Measurements from ENCODE around the gene CTSF. TPM values are rescaled to one million over a fixed set of nuclear protein-coding genes. Genes with fewer than 3 reads are reported as not detected.
"Not testable (repeated sequence)": the region's sequence is repeated elsewhere in the genome, so short reads cannot be mapped to it uniquely, and the experiment has no call there.

The CTSF gene
- polyA plus RNA-seq, 1 donor (not counting 4 experiments of a cell fraction or from before 2014, with no cell fraction given) = 3.2 TPM

GRCh38 chr11:66582565-66583147 lies 14.2 kb upstream of the CTSF start:
- H3K79me2 ChIP-seq (ENCODE audit: control insufficient read depth, insufficient read depth, low read length); FAIRE-seq; H3K27me3 ChIP-seq (ENCODE audit: control insufficient read depth, extremely low read depth, insufficient read depth, low read length); H3K4me1 ChIP-seq (ENCODE audit: control insufficient read depth, extremely low read depth, insufficient read depth, low read length); H3K9ac ChIP-seq (ENCODE audit: control insufficient read depth, extremely low read depth, insufficient read depth, low read length); DNase-seq (ENCODE audit: low read depth, low spot score); H3K36me3 ChIP-seq (ENCODE audit: control insufficient read depth in 2 of 2, extremely low read depth in 1 of 2, insufficient read depth in 2 of 2, low read length in 2 of 2); H3K4me2 ChIP-seq (ENCODE audit: control insufficient read depth, extremely low read depth, insufficient read depth, low read depth, low read length); H3K9me3 ChIP-seq (ENCODE audit: control insufficient read depth, low read depth, low read length); H3K4me3 ChIP-seq (ENCODE audit: control insufficient read depth in 2 of 3, extremely low read depth in 1 of 3, insufficient read depth in 2 of 3, low read depth in 1 of 3, low read length in 3 of 3); H3K9me1 ChIP-seq (ENCODE audit: control insufficient read depth, extremely low read depth, insufficient read depth, low read length); H2AFZ ChIP-seq (ENCODE audit: control insufficient read depth, low read length); dilution Hi-C loops (cut with MboI; ENCODE audit: extremely low pct_ligation_motif_present, low sequenced_read_pairs); H4K20me1 ChIP-seq (ENCODE audit: control insufficient read depth, extremely low read depth, insufficient read depth, low read length); H3K27ac ChIP-seq (ENCODE audit: control insufficient read depth, insufficient read depth, low read length): not testable (repeated sequence)

- Histone ChIP-seq H3K9me1 (ENCODE audit: control insufficient read depth, extremely low read depth, insufficient read depth, low read length) (no peaks in the 10 kb centered on the region), H3K27me3 (ENCODE audit: control insufficient read depth, extremely low read depth, insufficient read depth, low read length) (no peaks in the 10 kb centered on the region), H3K79me2 (ENCODE audit: control insufficient read depth, insufficient read depth, low read length) (no peaks in the 10 kb centered on the region), H2AFZ (ENCODE audit: control insufficient read depth, low read length) (no peak overlapping the region), H3K27ac (ENCODE audit: control insufficient read depth, insufficient read depth, low read length) (no peak overlapping the region), H3K36me3 (ENCODE audit: control insufficient read depth in 2 of 2, extremely low read depth in 1 of 2, insufficient read depth in 2 of 2, low read length in 2 of 2) (no peaks in the 10 kb centered on the region), H3K4me1 (ENCODE audit: control insufficient read depth, extremely low read depth, insufficient read depth, low read length) (no peaks in the 10 kb centered on the region), H3K4me3 (ENCODE audit: control insufficient read depth in 2 of 3, extremely low read depth in 1 of 3, insufficient read depth in 2 of 3, low read depth in 1 of 3, low read length in 3 of 3) (no peak overlapping the region), H4K20me1 (ENCODE audit: control insufficient read depth, extremely low read depth, insufficient read depth, low read length) (no peaks in the 10 kb centered on the region), H3K9me3 (ENCODE audit: control insufficient read depth, low read depth, low read length) (no peaks in the 10 kb centered on the region), H3K4me2 (ENCODE audit: control insufficient read depth, extremely low read depth, insufficient read depth, low read depth, low read length) (no peak overlapping the region), H3K9ac (ENCODE audit: control insufficient read depth, extremely low read depth, insufficient read depth, low read length) (no peak overlapping the region)
- dilution Hi-C loops (cut with MboI; ENCODE audit: extremely low pct_ligation_motif_present, low sequenced_read_pairs) = no loop called here
- TF ChIP-seq, protein P1, sequence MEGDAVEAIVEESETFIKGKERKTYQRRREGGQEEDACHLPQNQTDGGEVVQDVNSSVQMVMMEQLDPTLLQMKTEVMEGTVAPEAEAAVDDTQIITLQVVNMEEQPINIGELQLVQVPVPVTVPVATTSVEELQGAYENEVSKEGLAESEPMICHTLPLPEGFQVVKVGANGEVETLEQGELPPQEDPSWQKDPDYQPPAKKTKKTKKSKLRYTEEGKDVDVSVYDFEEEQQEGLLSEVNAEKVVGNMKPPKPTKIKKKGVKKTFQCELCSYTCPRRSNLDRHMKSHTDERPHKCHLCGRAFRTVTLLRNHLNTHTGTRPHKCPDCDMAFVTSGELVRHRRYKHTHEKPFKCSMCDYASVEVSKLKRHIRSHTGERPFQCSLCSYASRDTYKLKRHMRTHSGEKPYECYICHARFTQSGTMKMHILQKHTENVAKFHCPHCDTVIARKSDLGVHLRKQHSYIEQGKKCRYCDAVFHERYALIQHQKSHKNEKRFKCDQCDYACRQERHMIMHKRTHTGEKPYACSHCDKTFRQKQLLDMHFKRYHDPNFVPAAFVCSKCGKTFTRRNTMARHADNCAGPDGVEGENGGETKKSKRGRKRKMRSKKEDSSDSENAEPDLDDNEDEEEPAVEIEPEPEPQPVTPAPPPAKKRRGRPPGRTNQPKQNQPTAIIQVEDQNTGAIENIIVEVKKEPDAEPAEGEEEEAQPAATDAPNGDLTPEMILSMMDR (optimal IDR thresholded peaks at IDR 0.05 in 1 of 3, IDR thresholded peaks at IDR 0.05 in 1 of 3, conservative IDR thresholded peaks at IDR 0.05 in 1 of 3; ENCODE audit: extremely low read depth in 1 of 3, insufficient read depth in 2 of 3, low read length in 3 of 3) = no peak
- no peak for TF ChIP-seq EZH2 (IDR thresholded peaks at IDR 0.05; ENCODE audit: low read length)
- FAIRE-seq (no peak), DNase-seq (ENCODE audit: low read depth, low spot score) (no peak)
Observed at GRCh38 chr11:66581261-66581660, 12.9 kb upstream of the CTSF start.

GRCh38 chr11:66580803-66581202 lies 12.4 kb upstream of the CTSF start:
- Histone ChIP-seq H3K36me3 (ENCODE audit: control insufficient read depth in 2 of 2, extremely low read depth in 1 of 2, insufficient read depth in 2 of 2, low read length in 2 of 2) (no peaks in the 10 kb centered on the region), H3K79me2 (ENCODE audit: control insufficient read depth, insufficient read depth, low read length) (no peaks in the 10 kb centered on the region), H3K27ac (ENCODE audit: control insufficient read depth, insufficient read depth, low read length) (no peak overlapping the region), H3K9me3 (ENCODE audit: control insufficient read depth, low read depth, low read length) (no peaks in the 10 kb centered on the region), H3K4me2 (ENCODE audit: control insufficient read depth, extremely low read depth, insufficient read depth, low read depth, low read length) (no peak overlapping the region), H3K9ac (ENCODE audit: control insufficient read depth, extremely low read depth, insufficient read depth, low read length) (no peak overlapping the region), H3K27me3 (ENCODE audit: control insufficient read depth, extremely low read depth, insufficient read depth, low read length) (no peaks in the 10 kb centered on the region), H3K4me3 (ENCODE audit: control insufficient read depth in 2 of 3, extremely low read depth in 1 of 3, insufficient read depth in 2 of 3, low read depth in 1 of 3, low read length in 3 of 3) (no peak overlapping the region), H4K20me1 (ENCODE audit: control insufficient read depth, extremely low read depth, insufficient read depth, low read length) (no peaks in the 10 kb centered on the region), H3K9me1 (ENCODE audit: control insufficient read depth, extremely low read depth, insufficient read depth, low read length) (no peaks in the 10 kb centered on the region), H2AFZ (ENCODE audit: control insufficient read depth, low read length) (no peak overlapping the region), H3K4me1 (ENCODE audit: control insufficient read depth, extremely low read depth, insufficient read depth, low read length) (no peaks in the 10 kb centered on the region)
- dilution Hi-C loops (cut with MboI; ENCODE audit: extremely low pct_ligation_motif_present, low sequenced_read_pairs) = no loop called here
- DNase-seq (ENCODE audit: low read depth, low spot score) = no peak
- FAIRE-seq = no peak
- no peak for TF ChIP-seq EZH2 (IDR thresholded peaks at IDR 0.05; ENCODE audit: low read length)
- TF ChIP-seq, protein P1 (optimal IDR thresholded peaks at IDR 0.05 in 1 of 3, IDR thresholded peaks at IDR 0.05 in 1 of 3, conservative IDR thresholded peaks at IDR 0.05 in 1 of 3; ENCODE audit: extremely low read depth in 1 of 3, insufficient read depth in 2 of 3, low read length in 3 of 3) = no peak
